A673 (cell line): ENCODE results near the gene MRPS2. TPM values are rescaled to one million over a fixed set of nuclear protein-coding genes. Genes with fewer than 3 reads are reported as not detected.

ENCODE experiments used
- BruUV-seq: library from RNA; stranded (reverse); fragments of 400-500 nt; replicated peaks from 2 replicates; lab custom pipeline; 2021; lab: Mats Ljungman, UMichigan
- CTCF ChIA-PET: fragments of 300-600 bp; sonication (Branson Sonifier 250); formaldehyde crosslinking; loops from one replicate; lab custom pipeline; 2022; ENCODE audit warnings: antibody characterized with exemption; lab: Charles Lee
- POLR2A ChIA-PET: fragments of 300-600 bp; sonication (Branson Sonifier 250); formaldehyde crosslinking; loops from one replicate; lab custom pipeline; 2022; ENCODE audit warnings: antibody characterized with exemption; ENCODE audit not compliant: low non-redundant PET; lab: Charles Lee
- DNase-seq: peaks from one replicate; pipeline ENCODE4 v3.0.0-alpha.2; 2015; ENCODE audit warnings: low spot score
- H3K27ac ChIP-seq: fragments of 200-600 bp; sonication (generic); 2 replicates; pipeline ENCODE4 v1.5.1; 2016; ENCODE audit warnings: mixed run types, low read depth, mild to moderate bottlenecking, mixed read lengths, antibody characterized with exemption, low read length; ENCODE audit not compliant: poor library complexity, severe bottlenecking
- H3K27me3 ChIP-seq: fragments of 200-600 bp; sonication (generic); replicated peaks from 2 replicates; pipeline ENCODE4 v1.6.1; 2017; ENCODE audit warnings: mixed run types, low read depth, mild to moderate bottlenecking, mixed read lengths, antibody characterized with exemption, low read length; ENCODE audit not compliant: insufficient read depth, poor library complexity
- H3K36me3 ChIP-seq: fragments of 200-600 bp; sonication (generic); 2 replicates; pipeline ENCODE4 v1.6.1; 2016; ENCODE audit warnings: mixed run types, mild to moderate bottlenecking, mixed read lengths, antibody characterized with exemption, low read length; ENCODE audit not compliant: insufficient read depth, poor library complexity, severe bottlenecking
- H3K4me1 ChIP-seq: fragments of 200-600 bp; sonication (generic); 2 replicates; pipeline ENCODE4 v1.6.1; 2017; ENCODE audit warnings: mixed run types, mild to moderate bottlenecking, mixed read lengths, antibody characterized with exemption, low read length; ENCODE audit not compliant: insufficient read depth, poor library complexity, severe bottlenecking
- H3K4me3 ChIP-seq: fragments of 200-600 bp; sonication (generic); 2 replicates; pipeline ENCODE4 v1.5.1; 2016; ENCODE audit warnings: low read depth, mixed run types, mild to moderate bottlenecking, mixed read lengths, low read length; ENCODE audit not compliant: poor library complexity, severe bottlenecking
- H3K9me3 ChIP-seq: fragments of 200-600 bp; sonication (generic); 2 replicates; pipeline ENCODE4 v1.6.1; 2016; ENCODE audit warnings: mixed run types, low read depth, mild to moderate bottlenecking, mixed read lengths, antibody characterized with exemption, low read length; ENCODE audit not compliant: poor library complexity, severe bottlenecking
- CTCF ChIP-seq: fragments of 300-800, 200-600 bp; sonication (generic); conservative IDR thresholded peaks from 2 replicates; pipeline ENCODE4 v1.5.1; 2017; ENCODE audit warnings: low read depth, mild to moderate bottlenecking, antibody characterized with exemption, low read length, moderate library complexity, mixed read lengths
- EZH2 ChIP-seq: fragments of 200-600 bp; sonication (generic); IDR thresholded peaks from 2 replicates; pipeline ENCODE4 v1.6.1; 2017; ENCODE audit warnings: borderline replicate concordance, low read depth, mild to moderate bottlenecking, mixed read lengths, antibody characterized with exemption, low read length; ENCODE audit not compliant: poor library complexity, severe bottlenecking
- intact Hi-C: fragments of 100-400 bp; cut with micrococcal nuclease; formaldehyde crosslinking; loops from one replicate; pipeline ENCODE4 v1.10.0; 2022; ENCODE audit not compliant: unreplicated experiment
- total RNA-seq: library from RNA; stranded (reverse); gene quantifications from 2 replicates; pipeline ENCODE4 v1.2.3, GENCODE V29; 2021

MRPS2 gene
- total RNA-seq, 1 experiment from 2014 or later, result 88.8 TPM

- BruUV-seq, result no TSS peak
- ChIA-PET CTCF (interaction anchor here (0.5 kb wide), 1 partner anchor 100 kb away, joined by 4 read pairs; no protein-coding TSS in a partner anchor), POLR2A (no interaction called here)
- no peak for TF ChIP-seq EZH2
- no peak overlapping the region for H3K4me3 ChIP-seq
- no peaks in the 10 kb centered on the region for H3K27me3 ChIP-seq
- no peak overlapping the region for H3K27ac ChIP-seq
- peaks cover 12% of the 10 kb centered on the region for H3K4me1 ChIP-seq
- no peaks in the 10 kb centered on the region for H3K9me3 ChIP-seq
- H3K36me3 ChIP-seq, result peaks cover 37% of the 10 kb centered on the region
- DNase-seq, result no peak
- intact Hi-C loops, result no loop called here
Observed at GRCh38 chr9:135503371-135504261, 3.1 kb downstream of the MRPS2 start.

GRCh38 chr9:135504262-135505243 is 4.1 kb downstream of the MRPS2 start:
- POLR2A ChIA-PET, result no interaction called here
- CTCF ChIA-PET, result interaction anchor here (0.5 kb wide), 2 partner anchors 99 to 1393 kb away, joined by 4 to 5 read pairs; no protein-coding TSS in a partner anchor
- intact Hi-C loops, result no loop called here

GRCh38 chr9:135505406-135506187 is 5.1 kb downstream of the MRPS2 start:
- peaks cover 37% of the 10 kb centered on the region for H3K36me3 ChIP-seq
- TF ChIP-seq EZH2, result no peak
- TF ChIP-seq CTCF, result no peak
- H3K27me3 ChIP-seq, result no peaks in the 10 kb centered on the region
- H3K4me3 ChIP-seq, result no peak overlapping the region
- ChIA-PET CTCF (no interaction called here), POLR2A (no interaction called here)
- DNase-seq, result no peak
- BruUV-seq, result no TSS peak
- H3K4me1 ChIP-seq, result peaks cover 12% of the 10 kb centered on the region
- H3K27ac ChIP-seq, result no peak overlapping the region
- no peaks in the 10 kb centered on the region for H3K9me3 ChIP-seq
- intact Hi-C loops, result no loop called here

More at GRCh38 chr9:135504262-135505243, 4.1 kb downstream of the MRPS2 start:
- peaks cover 37% of the 10 kb centered on the region for H3K36me3 ChIP-seq
- TF ChIP-seq EZH2, result no peak
- peak; percentile 83 for TF ChIP-seq CTCF
- TSS peak; percentile 34 for BruUV-seq
- H3K27me3 ChIP-seq, result no peaks in the 10 kb centered on the region
- peaks cover 12% of the 10 kb centered on the region for H3K4me1 ChIP-seq
- DNase-seq, result peak; percentile 73
- H3K4me3 ChIP-seq, result no peak overlapping the region
- H3K27ac ChIP-seq, result no peak overlapping the region
- H3K9me3 ChIP-seq, result no peaks in the 10 kb centered on the region
